Lower leg skin (tissue), 3 donors: ENCODE results near the gene CYP17A1.

Experiments
- POLR2A ChIP-seq, 2 donors: fragments of 450-650 bp; IDR thresholded peaks; one replicate each; pipeline ENCODE4 v1.6.1; 2016 to 2017; ENCODE audit warnings: antibody characterized with exemption in 2 of 2, mild to moderate bottlenecking in 1 of 2, moderate library complexity in 1 of 2
- TF ChIP-seq, protein P1 (sequence below), 3 donors: fragments of 450-650 bp; IDR thresholded peaks; one replicate each; pipeline ENCODE4 v1.5.1; 2016; ENCODE audit warnings: antibody characterized with exemption in 3 of 3, mild to moderate bottlenecking in 3 of 3, moderate library complexity in 2 of 3

DNA sequence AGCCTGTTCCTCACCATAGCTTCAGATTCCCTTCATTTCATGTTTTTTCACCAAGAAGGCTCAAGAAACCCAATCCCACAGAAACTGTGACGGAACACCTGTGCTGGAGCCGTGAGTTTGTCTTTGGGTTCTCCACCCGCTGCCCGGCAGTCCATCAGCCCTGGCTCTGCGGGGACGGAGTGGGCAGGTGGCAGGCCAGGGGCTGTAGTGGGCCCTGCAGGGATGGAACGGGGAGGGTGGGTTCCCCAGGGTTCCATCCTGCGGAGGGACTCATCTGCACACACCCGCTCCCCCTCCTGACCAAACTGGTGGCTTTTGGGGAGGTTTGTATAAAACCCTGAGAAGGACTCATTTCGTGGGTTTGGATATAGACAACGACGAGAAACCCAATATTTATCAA is 15.0 kb downstream of the CYP17A1 start:
- TF ChIP-seq, protein P1, sequence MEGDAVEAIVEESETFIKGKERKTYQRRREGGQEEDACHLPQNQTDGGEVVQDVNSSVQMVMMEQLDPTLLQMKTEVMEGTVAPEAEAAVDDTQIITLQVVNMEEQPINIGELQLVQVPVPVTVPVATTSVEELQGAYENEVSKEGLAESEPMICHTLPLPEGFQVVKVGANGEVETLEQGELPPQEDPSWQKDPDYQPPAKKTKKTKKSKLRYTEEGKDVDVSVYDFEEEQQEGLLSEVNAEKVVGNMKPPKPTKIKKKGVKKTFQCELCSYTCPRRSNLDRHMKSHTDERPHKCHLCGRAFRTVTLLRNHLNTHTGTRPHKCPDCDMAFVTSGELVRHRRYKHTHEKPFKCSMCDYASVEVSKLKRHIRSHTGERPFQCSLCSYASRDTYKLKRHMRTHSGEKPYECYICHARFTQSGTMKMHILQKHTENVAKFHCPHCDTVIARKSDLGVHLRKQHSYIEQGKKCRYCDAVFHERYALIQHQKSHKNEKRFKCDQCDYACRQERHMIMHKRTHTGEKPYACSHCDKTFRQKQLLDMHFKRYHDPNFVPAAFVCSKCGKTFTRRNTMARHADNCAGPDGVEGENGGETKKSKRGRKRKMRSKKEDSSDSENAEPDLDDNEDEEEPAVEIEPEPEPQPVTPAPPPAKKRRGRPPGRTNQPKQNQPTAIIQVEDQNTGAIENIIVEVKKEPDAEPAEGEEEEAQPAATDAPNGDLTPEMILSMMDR (IDR thresholded peaks at IDR 0.05), result no peak
- no peak for TF ChIP-seq POLR2A (IDR thresholded peaks at IDR 0.05)
